Measurements from ENCODE around the gene ZNF607. TPM values are rescaled to one million over a fixed set of nuclear protein-coding genes. Genes with fewer than 3 reads are reported as not detected.

Gene ZNF607
- total and polyA plus RNA-seq, 10 of the 15 experiments (the other 5 are each of a cell fraction or from before 2014, with no cell fraction given) = 0.47 to 5.7 (median 2.2) TPM

DNA sequence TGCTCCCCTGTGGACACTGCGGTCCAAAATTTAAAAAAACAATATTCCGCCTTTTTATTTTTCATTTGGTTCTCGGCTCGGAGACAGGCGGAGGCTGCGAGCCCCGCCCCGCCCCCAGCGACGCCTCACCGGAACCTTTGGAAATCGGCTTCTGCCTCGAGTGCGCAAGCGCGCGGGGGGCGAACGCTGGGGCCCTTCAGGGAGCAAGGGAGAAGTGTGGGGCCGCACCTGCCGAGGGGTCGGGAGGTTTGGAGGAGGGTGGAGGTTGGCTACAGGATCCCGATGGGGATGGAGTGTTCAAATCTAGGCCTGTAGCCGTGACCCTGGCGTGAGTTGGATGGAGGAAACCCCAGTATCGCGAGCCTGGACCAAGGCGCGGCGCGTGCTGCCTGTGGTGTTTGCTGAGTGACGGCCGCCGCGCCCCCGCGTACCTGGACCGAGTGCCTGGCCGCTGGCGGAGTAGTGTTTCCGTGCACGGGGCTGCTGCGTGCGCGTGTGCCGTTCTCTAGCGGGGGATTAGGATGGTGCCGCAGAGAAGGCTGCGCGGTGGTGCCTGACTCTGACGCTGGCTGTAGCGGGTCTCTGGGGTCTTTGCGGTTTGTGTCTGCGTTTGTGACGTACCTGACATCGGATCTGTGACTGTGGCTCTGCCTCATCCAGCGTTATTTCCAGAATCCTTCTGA lies 63.7 kb downstream of the ZNF607 start (continued):
- TF ChIP-seq, protein P1, sequence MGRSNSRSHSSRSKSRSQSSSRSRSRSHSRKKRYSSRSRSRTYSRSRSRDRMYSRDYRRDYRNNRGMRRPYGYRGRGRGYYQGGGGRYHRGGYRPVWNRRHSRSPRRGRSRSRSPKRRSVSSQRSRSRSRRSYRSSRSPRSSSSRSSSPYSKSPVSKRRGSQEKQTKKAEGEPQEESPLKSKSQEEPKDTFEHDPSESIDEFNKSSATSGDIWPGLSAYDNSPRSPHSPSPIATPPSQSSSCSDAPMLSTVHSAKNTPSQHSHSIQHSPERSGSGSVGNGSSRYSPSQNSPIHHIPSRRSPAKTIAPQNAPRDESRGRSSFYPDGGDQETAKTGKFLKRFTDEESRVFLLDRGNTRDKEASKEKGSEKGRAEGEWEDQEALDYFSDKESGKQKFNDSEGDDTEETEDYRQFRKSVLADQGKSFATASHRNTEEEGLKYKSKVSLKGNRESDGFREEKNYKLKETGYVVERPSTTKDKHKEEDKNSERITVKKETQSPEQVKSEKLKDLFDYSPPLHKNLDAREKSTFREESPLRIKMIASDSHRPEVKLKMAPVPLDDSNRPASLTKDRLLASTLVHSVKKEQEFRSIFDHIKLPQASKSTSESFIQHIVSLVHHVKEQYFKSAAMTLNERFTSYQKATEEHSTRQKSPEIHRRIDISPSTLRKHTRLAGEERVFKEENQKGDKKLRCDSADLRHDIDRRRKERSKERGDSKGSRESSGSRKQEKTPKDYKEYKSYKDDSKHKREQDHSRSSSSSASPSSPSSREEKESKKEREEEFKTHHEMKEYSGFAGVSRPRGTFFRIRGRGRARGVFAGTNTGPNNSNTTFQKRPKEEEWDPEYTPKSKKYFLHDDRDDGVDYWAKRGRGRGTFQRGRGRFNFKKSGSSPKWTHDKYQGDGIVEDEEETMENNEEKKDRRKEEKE (IDR thresholded peaks at IDR 0.05) = no peak
- no peak for TF ChIP-seq SMAD1 (IDR thresholded peaks at IDR 0.05; ENCODE audit: low read depth, partially characterized antibody)
- TF ChIP-seq SUZ12 (IDR thresholded peaks at IDR 0.05; ENCODE audit: unreplicated experiment) = no peak
- TF ChIP-seq KDM1A (IDR thresholded peaks at IDR 0.05; ENCODE audit: borderline replicate concordance) = no peak
- TF ChIP-seq FOXM1 (IDR thresholded peaks at IDR 0.05; ENCODE audit: low read depth, low read length) = no peak
- TF ChIP-seq POU2F2 (IDR thresholded peaks at IDR 0.05; ENCODE audit: borderline replicate concordance, low read depth, low read length) = peak; percentile 49; the same call in 1 of the 3 replicates
- no peak for TF ChIP-seq CREM (IDR thresholded peaks at IDR 0.05; ENCODE audit: low read depth)
- peak; percentile 51; the same call in 1 of the 2 replicates for TF ChIP-seq NBN (IDR thresholded peaks at IDR 0.05)
- no peak for TF ChIP-seq PRDM15 (CRISPR knock-in tag; IDR thresholded peaks at IDR 0.05)
- TF ChIP-seq BCL11A (IDR thresholded peaks at IDR 0.05; ENCODE audit: low read depth, low read length) = no peak
- no peak for TF ChIP-seq CTCF (IDR thresholded peaks at IDR 0.05 in 2 of 3, conservative IDR thresholded peaks at IDR 0.05 in 1 of 3; ENCODE audit: control insufficient read depth in 2 of 3, extremely low read depth in 1 of 3, insufficient read depth in 1 of 3, low read depth in 3 of 3, low read length in 3 of 3)
- TF ChIP-seq, protein P2, sequence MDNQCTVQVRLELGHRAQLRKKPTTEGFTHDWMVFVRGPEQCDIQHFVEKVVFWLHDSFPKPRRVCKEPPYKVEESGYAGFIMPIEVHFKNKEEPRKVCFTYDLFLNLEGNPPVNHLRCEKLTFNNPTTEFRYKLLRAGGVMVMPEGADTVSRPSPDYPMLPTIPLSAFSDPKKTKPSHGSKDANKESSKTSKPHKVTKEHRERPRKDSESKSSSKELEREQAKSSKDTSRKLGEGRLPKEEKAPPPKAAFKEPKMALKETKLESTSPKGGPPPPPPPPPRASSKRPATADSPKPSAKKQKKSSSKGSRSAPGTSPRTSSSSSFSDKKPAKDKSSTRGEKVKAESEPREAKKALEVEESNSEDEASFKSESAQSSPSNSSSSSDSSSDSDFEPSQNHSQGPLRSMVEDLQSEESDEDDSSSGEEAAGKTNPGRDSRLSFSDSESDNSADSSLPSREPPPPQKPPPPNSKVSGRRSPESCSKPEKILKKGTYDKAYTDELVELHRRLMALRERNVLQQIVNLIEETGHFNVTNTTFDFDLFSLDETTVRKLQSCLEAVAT (IDR thresholded peaks at IDR 0.05) = 0 out of 2 replicates have a peak, but pooled peaks have one; percentile 46
- peak; percentile 40; the same call in 1 of the 2 replicates for TF ChIP-seq NR2C1 (IDR thresholded peaks at IDR 0.05)
- TF ChIP-seq, protein P3, sequence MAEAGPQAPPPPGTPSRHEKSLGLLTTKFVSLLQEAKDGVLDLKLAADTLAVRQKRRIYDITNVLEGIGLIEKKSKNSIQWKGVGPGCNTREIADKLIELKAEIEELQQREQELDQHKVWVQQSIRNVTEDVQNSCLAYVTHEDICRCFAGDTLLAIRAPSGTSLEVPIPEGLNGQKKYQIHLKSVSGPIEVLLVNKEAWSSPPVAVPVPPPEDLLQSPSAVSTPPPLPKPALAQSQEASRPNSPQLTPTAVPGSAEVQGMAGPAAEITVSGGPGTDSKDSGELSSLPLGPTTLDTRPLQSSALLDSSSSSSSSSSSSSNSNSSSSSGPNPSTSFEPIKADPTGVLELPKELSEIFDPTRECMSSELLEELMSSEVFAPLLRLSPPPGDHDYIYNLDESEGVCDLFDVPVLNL (IDR thresholded peaks at IDR 0.05; ENCODE audit: low read depth, low read length) = no peak
- TF ChIP-seq, protein P4, sequence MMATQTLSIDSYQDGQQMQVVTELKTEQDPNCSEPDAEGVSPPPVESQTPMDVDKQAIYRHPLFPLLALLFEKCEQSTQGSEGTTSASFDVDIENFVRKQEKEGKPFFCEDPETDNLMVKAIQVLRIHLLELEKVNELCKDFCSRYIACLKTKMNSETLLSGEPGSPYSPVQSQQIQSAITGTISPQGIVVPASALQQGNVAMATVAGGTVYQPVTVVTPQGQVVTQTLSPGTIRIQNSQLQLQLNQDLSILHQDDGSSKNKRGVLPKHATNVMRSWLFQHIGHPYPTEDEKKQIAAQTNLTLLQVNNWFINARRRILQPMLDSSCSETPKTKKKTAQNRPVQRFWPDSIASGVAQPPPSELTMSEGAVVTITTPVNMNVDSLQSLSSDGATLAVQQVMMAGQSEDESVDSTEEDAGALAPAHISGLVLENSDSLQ (IDR thresholded peaks at IDR 0.05) = peak; percentile 96
- peak; percentile 94 for TF ChIP-seq CBX5 (IDR thresholded peaks at IDR 0.05; ENCODE audit: low read depth)
- no peak for TF ChIP-seq ZBED1 (IDR thresholded peaks at IDR 0.05; ENCODE audit: borderline replicate concordance)
- TF ChIP-seq PML (IDR thresholded peaks at IDR 0.05; ENCODE audit: low read length) = no peak
